A673 (cell line): ENCODE results near the gene DUSP18. TPM values are rescaled to one million over a fixed set of nuclear protein-coding genes. Genes with fewer than 3 reads are reported as not detected.

Experiments
- BruUV-seq: library from RNA; stranded (reverse); fragments of 400-500 nt; replicated peaks from 2 replicates; lab custom pipeline; 2021; lab: Mats Ljungman, UMichigan
- CTCF ChIA-PET: fragments of 300-600 bp; sonication (Branson Sonifier 250); formaldehyde crosslinking; loops from one replicate; lab custom pipeline; 2022; ENCODE audit warnings: antibody characterized with exemption; lab: Charles Lee
- POLR2A ChIA-PET: fragments of 300-600 bp; sonication (Branson Sonifier 250); formaldehyde crosslinking; loops from one replicate; lab custom pipeline; 2022; ENCODE audit warnings: antibody characterized with exemption; ENCODE audit not compliant: low non-redundant PET; lab: Charles Lee
- DNase-seq: peaks from one replicate; pipeline ENCODE4 v3.0.0-alpha.2; 2015; ENCODE audit warnings: low spot score
- H3K27ac ChIP-seq: fragments of 200-600 bp; sonication (generic); 2 replicates; pipeline ENCODE4 v1.5.1; 2016; ENCODE audit warnings: mixed run types, low read depth, mild to moderate bottlenecking, mixed read lengths, antibody characterized with exemption, low read length; ENCODE audit not compliant: poor library complexity, severe bottlenecking
- H3K27me3 ChIP-seq: fragments of 200-600 bp; sonication (generic); replicated peaks from 2 replicates; pipeline ENCODE4 v1.6.1; 2017; ENCODE audit warnings: mixed run types, low read depth, mild to moderate bottlenecking, mixed read lengths, antibody characterized with exemption, low read length; ENCODE audit not compliant: insufficient read depth, poor library complexity
- H3K36me3 ChIP-seq: fragments of 200-600 bp; sonication (generic); 2 replicates; pipeline ENCODE4 v1.6.1; 2016; ENCODE audit warnings: mixed run types, mild to moderate bottlenecking, mixed read lengths, antibody characterized with exemption, low read length; ENCODE audit not compliant: insufficient read depth, poor library complexity, severe bottlenecking
- H3K4me1 ChIP-seq: fragments of 200-600 bp; sonication (generic); 2 replicates; pipeline ENCODE4 v1.6.1; 2017; ENCODE audit warnings: mixed run types, mild to moderate bottlenecking, mixed read lengths, antibody characterized with exemption, low read length; ENCODE audit not compliant: insufficient read depth, poor library complexity, severe bottlenecking
- H3K4me3 ChIP-seq: fragments of 200-600 bp; sonication (generic); 2 replicates; pipeline ENCODE4 v1.5.1; 2016; ENCODE audit warnings: low read depth, mixed run types, mild to moderate bottlenecking, mixed read lengths, low read length; ENCODE audit not compliant: poor library complexity, severe bottlenecking
- H3K9me3 ChIP-seq: fragments of 200-600 bp; sonication (generic); 2 replicates; pipeline ENCODE4 v1.6.1; 2016; ENCODE audit warnings: mixed run types, low read depth, mild to moderate bottlenecking, mixed read lengths, antibody characterized with exemption, low read length; ENCODE audit not compliant: poor library complexity, severe bottlenecking
- EZH2 ChIP-seq: fragments of 200-600 bp; sonication (generic); IDR thresholded peaks from 2 replicates; pipeline ENCODE4 v1.6.1; 2017; ENCODE audit warnings: borderline replicate concordance, low read depth, mild to moderate bottlenecking, mixed read lengths, antibody characterized with exemption, low read length; ENCODE audit not compliant: poor library complexity, severe bottlenecking
- intact Hi-C: fragments of 100-400 bp; cut with micrococcal nuclease; formaldehyde crosslinking; loops from one replicate; pipeline ENCODE4 v1.10.0; 2022; ENCODE audit not compliant: unreplicated experiment
- total RNA-seq: library from RNA; stranded (reverse); gene quantifications from 2 replicates; pipeline ENCODE4 v1.2.3, GENCODE V29; 2021
- TF ChIP-seq, protein P1 (sequence below): fragments of 300-800, 200-600 bp; sonication (generic); conservative IDR thresholded peaks from 2 replicates; pipeline ENCODE4 v1.5.1; 2017; ENCODE audit warnings: low read depth, mild to moderate bottlenecking, antibody characterized with exemption, low read length, moderate library complexity, mixed read lengths

DUSP18 gene
- total RNA-seq, 1 experiment from 2014 or later = 5.2 TPM

- TF ChIP-seq, protein P1, sequence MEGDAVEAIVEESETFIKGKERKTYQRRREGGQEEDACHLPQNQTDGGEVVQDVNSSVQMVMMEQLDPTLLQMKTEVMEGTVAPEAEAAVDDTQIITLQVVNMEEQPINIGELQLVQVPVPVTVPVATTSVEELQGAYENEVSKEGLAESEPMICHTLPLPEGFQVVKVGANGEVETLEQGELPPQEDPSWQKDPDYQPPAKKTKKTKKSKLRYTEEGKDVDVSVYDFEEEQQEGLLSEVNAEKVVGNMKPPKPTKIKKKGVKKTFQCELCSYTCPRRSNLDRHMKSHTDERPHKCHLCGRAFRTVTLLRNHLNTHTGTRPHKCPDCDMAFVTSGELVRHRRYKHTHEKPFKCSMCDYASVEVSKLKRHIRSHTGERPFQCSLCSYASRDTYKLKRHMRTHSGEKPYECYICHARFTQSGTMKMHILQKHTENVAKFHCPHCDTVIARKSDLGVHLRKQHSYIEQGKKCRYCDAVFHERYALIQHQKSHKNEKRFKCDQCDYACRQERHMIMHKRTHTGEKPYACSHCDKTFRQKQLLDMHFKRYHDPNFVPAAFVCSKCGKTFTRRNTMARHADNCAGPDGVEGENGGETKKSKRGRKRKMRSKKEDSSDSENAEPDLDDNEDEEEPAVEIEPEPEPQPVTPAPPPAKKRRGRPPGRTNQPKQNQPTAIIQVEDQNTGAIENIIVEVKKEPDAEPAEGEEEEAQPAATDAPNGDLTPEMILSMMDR = no peak
- no peak for TF ChIP-seq EZH2
- POLR2A ChIA-PET = no interaction called here
- no TSS peak for BruUV-seq
Measured at GRCh38 chr22:30662040-30662439, 5.6 kb downstream of the DUSP18 start.

GRCh38 chr22:30655532-30655931 is 12.1 kb downstream of the DUSP18 start:
- no peak for DNase-seq
- intact Hi-C loops = no loop called here
- Histone ChIP-seq H3K4me3 (no peak overlapping the region), H3K36me3 (no peaks in the 10 kb centered on the region), H3K27ac (no peak overlapping the region), H3K4me1 (no peaks in the 10 kb centered on the region), H3K9me3 (no peaks in the 10 kb centered on the region), H3K27me3 (no peaks in the 10 kb centered on the region)
- CTCF ChIA-PET = interaction anchor here (0.7 kb wide), 1 partner anchor 24 kb away, joined by 11 read pairs; no protein-coding TSS in a partner anchor
- TF ChIP-seq, protein P1 = no peak
- TF ChIP-seq EZH2 = no peak
- no TSS peak for BruUV-seq
- POLR2A ChIA-PET = no interaction called here

More at GRCh38 chr22:30662040-30662439, 5.6 kb downstream of the DUSP18 start:
- no peaks in the 10 kb centered on the region for H3K36me3 ChIP-seq
- no peaks in the 10 kb centered on the region for H3K9me3 ChIP-seq
- H3K27me3 ChIP-seq = no peaks in the 10 kb centered on the region
- CTCF ChIA-PET = no interaction called here
- intact Hi-C loops = no loop called here
- no peak for DNase-seq
- no peak overlapping the region for H3K4me3 ChIP-seq
- H3K27ac ChIP-seq = no peak overlapping the region
- H3K4me1 ChIP-seq = no peaks in the 10 kb centered on the region

DNA sequence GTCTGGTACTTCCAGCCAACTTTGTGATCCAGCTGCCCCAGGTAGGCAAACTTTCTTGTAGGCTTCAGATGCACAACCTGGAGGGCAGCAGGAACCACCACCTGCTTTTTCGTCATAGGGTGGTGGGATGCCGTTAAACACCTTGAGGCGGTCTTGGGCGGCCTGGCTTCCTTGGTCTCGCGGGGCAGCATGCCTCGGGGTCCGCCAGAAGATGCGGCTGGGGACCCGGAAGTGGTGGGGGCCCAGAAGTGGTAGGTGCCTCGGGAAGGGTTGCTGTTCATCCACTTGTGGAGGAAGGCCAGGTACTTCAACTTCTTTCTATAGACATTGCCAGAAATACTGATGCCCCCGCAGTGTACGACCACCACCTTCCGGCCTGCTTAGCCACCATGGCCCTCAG is 13.3 kb downstream of the DUSP18 start:
- no peaks in the 10 kb centered on the region for H3K9me3 ChIP-seq
- no peaks in the 10 kb centered on the region for H3K4me1 ChIP-seq
- no peaks in the 10 kb centered on the region for H3K27me3 ChIP-seq
- H3K4me3 ChIP-seq = no peak overlapping the region
- POLR2A ChIA-PET = no interaction called here
- intact Hi-C loops = no loop called here
- no peaks in the 10 kb centered on the region for H3K36me3 ChIP-seq
- CTCF ChIA-PET = no interaction called here
- DNase-seq = no peak
- no peak for TF ChIP-seq EZH2
- TF ChIP-seq, protein P1 = no peak
- BruUV-seq = no TSS peak
- no peak overlapping the region for H3K27ac ChIP-seq
